Measurements from ENCODE around the gene SLC16A3. TPM values are rescaled to one million over a fixed set of nuclear protein-coding genes. Genes with fewer than 3 reads are reported as not detected.
"Not testable (repeated sequence)": the region's sequence is repeated elsewhere in the genome, so short reads cannot be mapped to it uniquely, and the experiment has no call there.

The SLC16A3 gene
- total RNA-seq, 1 donor from 2014 or later, result 18.1 TPM

DNA sequence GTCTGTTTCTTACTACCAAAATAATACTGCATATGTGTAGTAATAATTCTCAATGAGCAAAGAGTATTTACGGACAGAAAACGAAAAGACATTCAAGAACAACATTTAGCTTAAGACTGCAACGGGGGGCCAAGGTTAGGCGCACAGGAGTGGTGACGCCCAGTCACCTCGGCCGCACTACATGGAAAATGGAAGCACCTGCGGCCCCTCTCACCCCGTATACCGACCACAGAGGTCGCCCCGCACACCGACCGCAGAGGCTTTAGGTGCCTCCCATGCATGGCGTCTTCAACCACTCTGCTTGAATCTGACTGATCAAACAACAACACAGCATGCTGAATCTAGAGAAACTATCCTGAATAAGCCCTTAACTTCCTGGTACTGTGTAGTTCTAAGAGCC lies 42.6 kb upstream of the SLC16A3 start:
- peaks cover 11% of the 10 kb centered on the region for H3K36me3 Mint-ChIP-seq (ENCODE audit: unreplicated experiment)
- H3K4me1 Mint-ChIP-seq (ENCODE audit: unreplicated experiment), result no peaks in the 10 kb centered on the region
- no peaks in the 10 kb centered on the region for H3K9me3 Mint-ChIP-seq (ENCODE audit: unreplicated experiment)
- TF ChIP-seq, protein P1, sequence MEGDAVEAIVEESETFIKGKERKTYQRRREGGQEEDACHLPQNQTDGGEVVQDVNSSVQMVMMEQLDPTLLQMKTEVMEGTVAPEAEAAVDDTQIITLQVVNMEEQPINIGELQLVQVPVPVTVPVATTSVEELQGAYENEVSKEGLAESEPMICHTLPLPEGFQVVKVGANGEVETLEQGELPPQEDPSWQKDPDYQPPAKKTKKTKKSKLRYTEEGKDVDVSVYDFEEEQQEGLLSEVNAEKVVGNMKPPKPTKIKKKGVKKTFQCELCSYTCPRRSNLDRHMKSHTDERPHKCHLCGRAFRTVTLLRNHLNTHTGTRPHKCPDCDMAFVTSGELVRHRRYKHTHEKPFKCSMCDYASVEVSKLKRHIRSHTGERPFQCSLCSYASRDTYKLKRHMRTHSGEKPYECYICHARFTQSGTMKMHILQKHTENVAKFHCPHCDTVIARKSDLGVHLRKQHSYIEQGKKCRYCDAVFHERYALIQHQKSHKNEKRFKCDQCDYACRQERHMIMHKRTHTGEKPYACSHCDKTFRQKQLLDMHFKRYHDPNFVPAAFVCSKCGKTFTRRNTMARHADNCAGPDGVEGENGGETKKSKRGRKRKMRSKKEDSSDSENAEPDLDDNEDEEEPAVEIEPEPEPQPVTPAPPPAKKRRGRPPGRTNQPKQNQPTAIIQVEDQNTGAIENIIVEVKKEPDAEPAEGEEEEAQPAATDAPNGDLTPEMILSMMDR (IDR thresholded peaks at IDR 0.05), result no peak
- no peaks in the 10 kb centered on the region for H3K27me3 Mint-ChIP-seq (ENCODE audit: unreplicated experiment)
- H3K4me3 Mint-ChIP-seq (ENCODE audit: unreplicated experiment), result no peak overlapping the region
- H3K27ac Mint-ChIP-seq (ENCODE audit: unreplicated experiment), result no peak overlapping the region
- DNase-seq (ENCODE audit: extremely low spot score, unreplicated experiment), result no peak

DNA sequence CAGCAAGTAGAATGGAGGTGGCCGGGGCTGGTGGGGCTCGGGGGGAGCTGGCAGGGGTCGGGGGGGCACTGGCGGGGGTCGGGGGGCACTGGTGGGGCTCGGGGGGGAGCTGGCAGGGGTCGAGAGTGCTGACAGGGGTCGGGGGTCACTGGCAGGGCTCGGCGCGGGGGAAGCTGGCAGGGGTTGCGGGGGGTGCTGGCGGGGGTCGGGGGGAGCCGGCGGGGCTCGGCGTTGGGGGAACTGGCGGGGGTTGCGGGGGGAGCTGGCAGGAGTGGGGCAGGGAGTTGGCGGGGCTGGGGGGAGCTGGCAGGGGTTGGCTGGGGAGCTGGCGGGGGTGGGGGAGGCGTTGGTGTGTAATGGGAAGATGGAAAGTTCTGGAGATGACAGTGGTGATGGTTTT lies 41.3 kb upstream of the SLC16A3 start:
- no peak for DNase-seq (ENCODE audit: extremely low spot score, unreplicated experiment)
- Mint-ChIP-seq H3K27ac (ENCODE audit: unreplicated experiment) (no peak overlapping the region), H3K36me3 (ENCODE audit: unreplicated experiment) (peaks cover 11% of the 10 kb centered on the region), H3K4me1 (ENCODE audit: unreplicated experiment) (no peaks in the 10 kb centered on the region), H3K9me3 (ENCODE audit: unreplicated experiment) (no peaks in the 10 kb centered on the region), H3K27me3 (ENCODE audit: unreplicated experiment) (no peaks in the 10 kb centered on the region), H3K4me3 (ENCODE audit: unreplicated experiment) (no peak overlapping the region)
- TF ChIP-seq, protein P1 (IDR thresholded peaks at IDR 0.05), result no peak

GRCh38 chr17:82188001-82188961 lies 40.6 kb upstream of the SLC16A3 start:
- H3K27me3 Mint-ChIP-seq (ENCODE audit: unreplicated experiment), result no peaks in the 10 kb centered on the region
- TF ChIP-seq, protein P1 (IDR thresholded peaks at IDR 0.05), result no peak
- DNase-seq (ENCODE audit: extremely low spot score, unreplicated experiment), result no peak
- no peak overlapping the region for H3K4me3 Mint-ChIP-seq (ENCODE audit: unreplicated experiment)
- H3K36me3 Mint-ChIP-seq (ENCODE audit: unreplicated experiment), result peaks cover 15% of the 10 kb centered on the region
- no peaks in the 10 kb centered on the region for H3K9me3 Mint-ChIP-seq (ENCODE audit: unreplicated experiment)
- H3K27ac Mint-ChIP-seq (ENCODE audit: unreplicated experiment), result no peak overlapping the region
- no peaks in the 10 kb centered on the region for H3K4me1 Mint-ChIP-seq (ENCODE audit: unreplicated experiment)

- not testable (repeated sequence) for H3K9me3 Mint-ChIP-seq (ENCODE audit: unreplicated experiment); DNase-seq (ENCODE audit: extremely low spot score, unreplicated experiment); H3K27me3 Mint-ChIP-seq (ENCODE audit: unreplicated experiment); H3K27ac Mint-ChIP-seq (ENCODE audit: unreplicated experiment); H3K4me3 Mint-ChIP-seq (ENCODE audit: unreplicated experiment); H3K4me1 Mint-ChIP-seq (ENCODE audit: unreplicated experiment)
- peaks cover 47% of the 10 kb centered on the region for H3K36me3 Mint-ChIP-seq (ENCODE audit: unreplicated experiment)
Measured at GRCh38 chr17:82193050-82193449, 35.8 kb upstream of the SLC16A3 start.

DNA sequence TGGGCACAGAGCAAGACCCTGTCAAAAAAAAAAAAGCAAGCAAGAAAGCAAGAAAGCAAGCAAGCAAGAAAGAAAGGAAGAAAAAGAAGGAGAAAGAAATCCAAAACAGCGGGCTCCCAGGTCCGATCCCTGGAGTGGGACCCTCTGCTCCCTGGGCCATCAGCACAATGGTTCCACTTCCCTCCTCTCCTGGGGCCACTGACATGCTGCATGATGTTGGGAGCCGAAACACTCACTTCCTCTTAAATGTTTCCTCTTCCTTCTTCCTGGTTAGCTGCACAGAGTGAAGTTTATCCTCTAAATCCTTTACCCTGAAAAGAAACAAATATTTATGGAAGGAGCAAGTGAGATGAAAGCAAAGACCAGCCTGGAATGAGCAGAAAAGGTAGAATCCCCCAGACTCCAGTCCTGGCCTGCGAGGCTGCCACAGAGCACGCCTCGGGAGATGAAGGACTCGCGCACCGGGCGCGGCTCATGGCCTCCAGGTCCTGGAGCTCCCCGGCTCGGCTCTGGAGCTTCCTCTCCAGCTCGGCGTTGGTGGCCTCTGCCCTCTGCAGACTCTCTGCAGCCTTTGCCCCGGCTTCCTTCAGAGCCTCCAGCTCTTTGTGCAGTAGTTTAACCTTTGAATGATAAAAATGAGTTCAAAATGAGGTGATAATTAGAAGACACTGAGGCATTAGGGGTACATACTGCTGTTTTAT lies 35.2 kb upstream of the SLC16A3 start:
- Mint-ChIP-seq H3K27me3 (ENCODE audit: unreplicated experiment) (no peaks in the 10 kb centered on the region), H3K4me1 (ENCODE audit: unreplicated experiment) (no peaks in the 10 kb centered on the region), H3K4me3 (ENCODE audit: unreplicated experiment) (no peak overlapping the region), H3K36me3 (ENCODE audit: unreplicated experiment) (peaks cover 47% of the 10 kb centered on the region), H3K27ac (ENCODE audit: unreplicated experiment) (no peak overlapping the region), H3K9me3 (ENCODE audit: unreplicated experiment) (no peaks in the 10 kb centered on the region)
- no peak for DNase-seq (ENCODE audit: extremely low spot score, unreplicated experiment)
- TF ChIP-seq, protein P1 (IDR thresholded peaks at IDR 0.05), result no peak

Data from osteocyte (in vitro differentiated cells).